Measurements from ENCODE around the gene AMMECR1L.
"Not testable (repeated sequence)": the region's sequence is repeated elsewhere in the genome, so short reads cannot be mapped to it uniquely, and the experiment has no call there.

AMMECR1L gene

GRCh38 chr2:127886593-127886935 is 808 bp upstream of the AMMECR1L start:
- DNase-seq, result not testable (repeated sequence)

DNA sequence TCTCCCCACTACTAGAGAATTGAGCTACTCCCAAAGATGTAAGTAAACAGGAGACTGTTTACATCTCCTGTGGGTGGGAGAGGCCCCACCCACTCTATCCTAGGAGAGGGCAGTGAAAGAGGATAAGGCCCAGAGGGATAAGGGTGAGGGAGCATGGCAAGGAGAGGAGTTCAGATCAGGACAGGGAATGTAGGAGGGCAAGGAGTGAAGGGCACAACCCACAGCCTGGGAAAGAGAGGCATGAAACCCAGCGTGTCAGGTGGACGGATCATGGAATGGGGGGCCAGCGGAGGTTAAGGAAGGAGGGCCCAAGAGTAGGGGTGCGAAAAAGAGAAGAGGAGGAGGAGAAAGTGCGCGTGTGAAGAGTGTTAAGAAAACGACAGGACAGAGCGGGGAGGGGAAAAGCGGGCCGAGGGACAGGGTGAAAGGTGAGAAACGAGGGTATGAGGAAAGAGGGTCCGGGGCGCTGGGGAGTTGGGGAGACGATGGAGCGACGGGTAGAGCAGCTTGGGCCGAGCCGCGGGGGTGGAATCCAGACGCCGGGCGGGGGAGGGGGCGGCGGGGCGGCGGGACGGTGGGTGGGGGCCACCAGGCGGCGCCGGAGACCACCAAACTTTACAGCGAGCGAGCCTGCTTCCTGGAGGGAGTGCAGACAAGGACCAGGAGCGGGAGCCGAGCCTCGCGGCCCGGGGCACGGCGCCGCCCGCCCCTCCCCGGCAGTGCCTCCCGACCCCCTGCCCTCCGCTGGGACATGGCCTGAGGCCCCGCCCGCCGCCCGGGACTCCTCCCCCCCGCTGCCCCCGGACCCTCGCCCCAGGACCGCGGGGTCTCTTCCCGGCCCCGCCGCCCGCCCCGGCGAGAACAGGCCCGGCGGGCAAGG is 655 bp downstream of the AMMECR1L start:
- peak; percentile 39 to 41 for DNase-seq

GRCh38 chr2:127884436-127884835 is 1.3 kb downstream of the AMMECR1L start:
- DNase-seq, result no peak

DNA sequence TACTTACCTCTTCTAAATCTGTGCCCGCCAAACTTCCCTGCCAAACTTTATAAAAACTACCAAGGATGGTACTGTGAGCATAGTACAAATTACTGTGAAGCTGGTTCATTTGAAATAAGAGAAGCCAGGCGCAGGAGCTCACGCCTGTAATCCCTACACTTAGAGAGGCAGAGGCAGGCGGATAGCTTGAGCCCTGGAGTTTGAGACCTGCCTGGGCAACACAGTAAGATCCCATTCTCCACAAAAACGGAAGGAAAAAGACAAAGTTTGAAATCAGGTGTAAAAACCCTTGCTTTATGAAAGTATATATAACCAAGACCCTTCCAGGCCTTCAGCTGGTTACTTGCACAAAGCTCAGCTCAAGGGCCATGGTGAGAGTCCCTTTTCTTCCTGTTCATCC is 5.9 kb downstream of the AMMECR1L start:
- no peak for DNase-seq

DNA sequence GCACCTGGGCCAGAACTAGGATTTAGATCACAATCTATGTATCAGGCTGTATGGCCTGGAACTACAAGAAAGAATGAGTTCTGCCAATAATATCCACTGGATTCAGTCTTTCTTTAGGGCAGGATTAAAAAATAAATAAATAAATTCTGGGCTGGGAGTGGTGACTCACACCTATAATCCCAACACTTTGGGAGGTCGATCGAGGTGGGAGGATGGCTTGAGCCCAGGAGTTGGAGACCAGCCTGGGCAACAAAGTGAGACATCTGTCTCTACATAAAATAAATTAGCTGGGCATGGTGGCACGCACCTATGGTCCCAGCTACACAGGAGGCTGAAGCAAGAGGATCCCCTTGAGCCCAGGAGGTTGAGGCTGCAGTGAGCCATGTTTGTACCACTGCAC is 8.1 kb downstream of the AMMECR1L start:
- no peak for DNase-seq

GRCh38 chr2:127877136-127877535 is 8.6 kb downstream of the AMMECR1L start:
- no peak for DNase-seq

- no peak for DNase-seq
These were observed 11.1 kb downstream of the AMMECR1L start for GRCh38 chr2:127874378-127875269.

DNA sequence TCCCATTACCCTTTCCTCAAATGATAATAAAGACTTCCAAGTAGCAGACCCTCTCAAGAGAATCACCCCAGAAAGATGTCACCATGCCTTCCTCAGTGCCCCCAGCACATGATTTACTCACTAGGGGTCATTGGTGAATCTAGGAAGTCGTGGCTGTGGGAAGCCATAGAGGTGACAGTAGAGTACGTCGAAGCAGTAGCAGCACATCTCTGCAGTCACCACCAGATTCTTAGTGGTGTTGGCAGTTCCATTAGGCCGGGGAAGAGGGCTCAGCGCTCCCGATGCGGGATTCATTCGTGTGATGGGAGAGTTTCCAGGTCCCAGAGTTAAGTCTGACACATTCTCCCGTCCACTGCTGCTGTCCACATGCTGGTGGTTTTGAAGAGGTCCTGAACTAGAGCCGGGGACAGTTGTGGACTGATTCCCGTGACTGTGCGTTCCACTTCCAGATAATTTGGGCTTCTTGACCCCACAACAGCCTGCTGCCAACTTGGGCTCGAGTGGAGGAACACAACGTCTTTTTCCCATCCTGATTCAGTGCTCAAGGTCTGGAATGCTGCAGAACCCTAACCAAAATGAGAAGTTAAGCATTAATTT is 12.0 kb downstream of the AMMECR1L start:
- DNase-seq, result no peak

- no peak for DNase-seq
These were observed 13.4 kb downstream of the AMMECR1L start for GRCh38 chr2:127872354-127872753.

- DNase-seq, result no peak
These were observed 19.8 kb downstream of the AMMECR1L start for GRCh38 chr2:127865926-127866325.

- DNase-seq, result no peak
These were observed 20.9 kb downstream of the AMMECR1L start for GRCh38 chr2:127864877-127865276.

DNA sequence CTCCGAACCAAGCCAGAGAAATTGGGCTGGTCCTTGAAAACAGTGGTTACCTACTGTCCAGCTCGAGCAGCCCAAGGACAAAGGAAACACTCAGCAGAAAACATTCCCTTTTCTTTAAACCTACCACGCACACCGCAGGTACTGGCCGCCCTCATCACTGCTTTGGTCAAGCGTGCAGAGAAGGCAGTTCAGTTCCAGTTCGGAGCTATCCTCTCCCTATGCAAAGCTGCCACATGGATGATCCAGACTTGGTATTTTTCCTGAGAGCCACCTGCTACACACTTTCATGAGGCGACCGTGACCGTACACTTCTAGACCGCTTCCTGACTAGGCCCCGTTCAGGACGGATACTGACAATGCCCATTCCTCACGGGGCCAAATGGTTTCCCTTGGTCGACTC is 23.5 kb downstream of the AMMECR1L start:
- no peak for DNase-seq

- no peak for DNase-seq
These were observed 25.6 kb downstream of the AMMECR1L start for GRCh38 chr2:127860130-127860529.

- DNase-seq, result peak; percentile 69 to 71
These were observed 26.1 kb downstream of the AMMECR1L start for GRCh38 chr2:127859712-127860085.

- peak; percentile 11 to 16 for DNase-seq
These were observed 28.4 kb downstream of the AMMECR1L start for GRCh38 chr2:127857265-127857808.

DNA sequence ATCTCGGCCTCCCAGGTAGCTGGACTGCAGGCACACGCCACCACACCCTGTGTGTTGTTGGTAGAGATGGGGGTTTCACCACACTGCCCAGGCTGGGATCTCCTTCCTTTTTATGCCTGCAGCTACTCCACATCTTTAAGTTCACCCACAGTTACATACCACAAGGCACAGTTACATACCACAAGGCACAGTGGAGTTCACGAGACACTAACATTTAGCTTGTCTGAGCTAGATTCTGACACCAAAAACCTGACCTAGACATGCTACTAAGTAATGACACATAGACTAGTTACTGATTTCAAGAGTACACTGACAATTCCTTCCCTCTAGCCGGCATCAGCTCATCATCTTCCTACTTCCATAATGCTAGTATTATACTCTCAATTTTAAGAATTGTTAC is 32.1 kb downstream of the AMMECR1L start:
- no peak for DNase-seq

- DNase-seq, result no peak
These were observed 33.4 kb downstream of the AMMECR1L start for GRCh38 chr2:127852388-127852787.

- no peak for DNase-seq
These were observed 37.8 kb downstream of the AMMECR1L start for GRCh38 chr2:127847931-127848330.

DNA sequence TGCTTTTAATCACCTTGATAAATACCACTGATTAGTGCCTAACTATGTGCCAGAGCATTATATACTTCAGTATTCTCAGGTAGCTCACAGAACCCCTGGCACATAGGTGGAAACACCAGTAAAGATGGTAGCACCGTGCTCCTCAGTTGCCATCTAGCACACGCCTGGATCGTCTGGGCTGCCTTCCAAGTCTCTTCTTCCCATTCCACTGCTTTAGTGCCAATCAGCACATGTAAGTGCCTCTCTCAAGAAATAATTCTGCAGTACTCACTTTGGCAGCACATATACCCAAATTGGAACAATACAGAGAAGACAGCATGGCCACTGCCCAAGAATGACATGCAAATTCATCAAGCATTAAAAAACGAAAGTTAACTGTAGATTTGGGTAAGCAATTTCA is 40.8 kb downstream of the AMMECR1L start:
- no peak for DNase-seq

DNA sequence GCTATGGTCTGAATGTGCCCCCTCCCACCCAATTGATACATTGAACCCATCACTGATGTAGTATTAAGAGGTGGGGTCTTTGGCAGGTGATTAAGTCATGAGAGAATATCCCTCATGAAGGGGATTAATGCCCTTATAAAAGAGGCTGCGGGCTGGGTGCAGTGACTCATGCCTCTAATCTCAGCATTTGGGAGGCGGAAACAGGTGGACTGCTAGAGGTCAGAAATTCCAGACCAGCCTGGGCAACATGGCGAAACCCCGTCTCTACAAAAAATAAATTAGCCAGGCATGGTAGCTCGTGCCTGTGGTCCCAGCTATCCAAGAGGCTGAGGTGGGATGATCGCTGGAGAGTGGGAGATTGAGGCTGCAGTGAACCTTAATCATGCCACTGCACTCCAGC is 42.1 kb downstream of the AMMECR1L start:
- no peak for DNase-seq

DNA sequence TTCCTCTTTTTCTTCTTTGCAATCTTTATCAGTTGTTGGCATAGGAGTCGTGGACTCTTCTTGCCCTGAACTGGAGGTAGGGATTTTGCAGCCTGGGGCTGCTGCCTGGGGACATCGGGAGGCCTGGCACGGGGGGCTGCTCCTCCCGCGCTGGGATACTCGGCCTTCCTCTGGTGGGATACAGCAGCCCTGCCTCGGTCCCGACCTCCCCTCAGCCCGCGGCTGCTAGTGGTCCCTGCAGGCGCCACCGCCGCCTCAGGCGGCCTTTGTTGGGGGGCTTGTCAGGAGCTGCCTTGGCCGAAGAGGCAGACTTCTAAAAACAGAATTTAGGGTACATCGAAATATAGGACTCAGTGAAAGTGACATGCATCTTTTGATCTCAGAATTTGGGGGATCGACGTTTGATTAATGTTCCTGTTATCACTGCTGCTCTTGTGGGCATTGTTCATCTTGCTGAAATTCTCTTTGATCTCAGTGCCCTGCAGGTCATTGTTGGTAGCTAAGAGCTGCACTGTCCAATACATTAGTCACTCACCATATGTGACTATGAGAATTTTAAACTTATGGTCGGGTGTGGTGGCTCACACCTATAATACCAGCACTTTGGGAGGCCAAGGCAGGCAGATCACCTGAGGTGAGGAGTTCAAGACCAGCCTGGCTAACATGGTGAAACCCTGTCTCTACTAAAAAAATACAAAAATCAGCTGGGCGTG is 44.1 kb downstream of the AMMECR1L start:
- DNase-seq, result no peak

GRCh38 chr2:127840893-127841292 is 44.9 kb downstream of the AMMECR1L start:
- DNase-seq, result no peak

- no peak for DNase-seq
These were observed 50.8 kb downstream of the AMMECR1L start for GRCh38 chr2:127834951-127835350.
